HEK293 (cell line): ENCODE results near the gene DHRS12.

Experiments
- PATZ1 ChIP-seq: fragments of 450-650 bp; formaldehyde crosslinking; IDR thresholded peaks from 2 replicates; pipeline ENCODE4 v1.5.1; 2016; ENCODE audit warnings: missing biosample characterization, missing genetic modification characterization
- ZNF148 ChIP-seq: fragments of 450-650 bp; formaldehyde crosslinking; IDR thresholded peaks from 2 replicates; pipeline ENCODE4 v1.5.0; 2017; ENCODE audit warnings: missing biosample characterization, missing genetic modification characterization, borderline replicate concordance
- ZNF704 ChIP-seq: fragments of 450-650 bp; formaldehyde crosslinking; IDR thresholded peaks from 2 replicates; pipeline ENCODE4 v1.5.1; 2016; ENCODE audit warnings: missing biosample characterization, missing genetic modification characterization
- TF ChIP-seq, protein P1 (sequence below): fragments of 450-650 bp; formaldehyde crosslinking; IDR thresholded peaks from 2 replicates; pipeline ENCODE4 v1.5.1; 2016; ENCODE audit warnings: missing biosample characterization, missing genetic modification characterization

DNA sequence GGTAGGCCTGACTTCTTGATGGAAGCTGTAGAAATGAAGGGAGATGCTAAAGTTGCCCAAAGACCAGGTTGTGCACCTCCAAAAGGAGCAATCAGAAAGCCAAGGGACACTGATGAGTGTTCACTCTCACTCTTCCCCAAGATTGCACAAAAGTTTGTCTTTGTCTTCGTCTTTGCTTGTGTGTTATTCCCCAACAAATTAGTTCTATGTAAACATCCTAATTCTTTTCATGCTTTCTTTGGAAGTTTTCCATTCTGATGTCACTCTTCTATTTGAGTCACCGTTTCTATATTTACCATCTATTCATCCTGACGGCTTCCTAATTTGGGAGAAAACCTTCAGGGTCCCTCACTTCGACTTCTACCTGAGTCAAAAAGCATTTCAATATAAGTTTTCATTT lies 44.7 kb upstream of the DHRS12 start:
- TF ChIP-seq ZNF148 (tag by site-specific recombination): no peak
- TF ChIP-seq PATZ1 (tag by site-specific recombination): no peak
- TF ChIP-seq, protein P1, sequence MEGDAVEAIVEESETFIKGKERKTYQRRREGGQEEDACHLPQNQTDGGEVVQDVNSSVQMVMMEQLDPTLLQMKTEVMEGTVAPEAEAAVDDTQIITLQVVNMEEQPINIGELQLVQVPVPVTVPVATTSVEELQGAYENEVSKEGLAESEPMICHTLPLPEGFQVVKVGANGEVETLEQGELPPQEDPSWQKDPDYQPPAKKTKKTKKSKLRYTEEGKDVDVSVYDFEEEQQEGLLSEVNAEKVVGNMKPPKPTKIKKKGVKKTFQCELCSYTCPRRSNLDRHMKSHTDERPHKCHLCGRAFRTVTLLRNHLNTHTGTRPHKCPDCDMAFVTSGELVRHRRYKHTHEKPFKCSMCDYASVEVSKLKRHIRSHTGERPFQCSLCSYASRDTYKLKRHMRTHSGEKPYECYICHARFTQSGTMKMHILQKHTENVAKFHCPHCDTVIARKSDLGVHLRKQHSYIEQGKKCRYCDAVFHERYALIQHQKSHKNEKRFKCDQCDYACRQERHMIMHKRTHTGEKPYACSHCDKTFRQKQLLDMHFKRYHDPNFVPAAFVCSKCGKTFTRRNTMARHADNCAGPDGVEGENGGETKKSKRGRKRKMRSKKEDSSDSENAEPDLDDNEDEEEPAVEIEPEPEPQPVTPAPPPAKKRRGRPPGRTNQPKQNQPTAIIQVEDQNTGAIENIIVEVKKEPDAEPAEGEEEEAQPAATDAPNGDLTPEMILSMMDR (tag by site-specific recombination): no peak
- TF ChIP-seq ZNF704 (tag by site-specific recombination): no peak
